Lower leg skin (tissue), 3 donors: ENCODE measurements around the gene CDKN2C.

Experiments used
- POLR2A ChIP-seq, 2 donors: fragments of 450-650 bp; IDR thresholded peaks; one replicate each; pipeline ENCODE4 v1.6.1; 2016 to 2017; ENCODE audit warnings: antibody characterized with exemption in 2 of 2, mild to moderate bottlenecking in 1 of 2, moderate library complexity in 1 of 2
- TF ChIP-seq, protein P1 (sequence below), 3 donors: fragments of 450-650 bp; IDR thresholded peaks; one replicate each; pipeline ENCODE4 v1.5.1; 2016; ENCODE audit warnings: antibody characterized with exemption in 3 of 3, mild to moderate bottlenecking in 3 of 3, moderate library complexity in 2 of 3

DNA sequence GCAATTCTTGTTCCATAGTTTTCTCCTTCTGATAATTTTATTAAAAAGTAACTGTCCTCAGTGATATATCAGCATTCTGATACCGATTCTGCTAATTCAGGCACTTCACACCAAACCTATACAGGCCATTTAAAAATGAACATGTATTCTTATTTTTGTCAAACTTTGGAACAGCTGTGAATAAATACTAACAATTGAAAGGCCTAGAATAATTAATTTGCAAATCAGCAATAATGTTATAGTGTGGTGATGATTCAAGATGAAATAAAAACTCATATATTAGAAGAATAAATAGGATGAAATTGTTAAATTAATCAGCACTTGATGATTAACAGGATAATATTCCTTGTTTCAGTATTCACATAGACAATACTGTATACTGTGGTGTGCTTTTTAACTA is 9.9 kb downstream of the CDKN2C start:
- TF ChIP-seq POLR2A (IDR thresholded peaks at IDR 0.05), result no peak
- TF ChIP-seq, protein P1, sequence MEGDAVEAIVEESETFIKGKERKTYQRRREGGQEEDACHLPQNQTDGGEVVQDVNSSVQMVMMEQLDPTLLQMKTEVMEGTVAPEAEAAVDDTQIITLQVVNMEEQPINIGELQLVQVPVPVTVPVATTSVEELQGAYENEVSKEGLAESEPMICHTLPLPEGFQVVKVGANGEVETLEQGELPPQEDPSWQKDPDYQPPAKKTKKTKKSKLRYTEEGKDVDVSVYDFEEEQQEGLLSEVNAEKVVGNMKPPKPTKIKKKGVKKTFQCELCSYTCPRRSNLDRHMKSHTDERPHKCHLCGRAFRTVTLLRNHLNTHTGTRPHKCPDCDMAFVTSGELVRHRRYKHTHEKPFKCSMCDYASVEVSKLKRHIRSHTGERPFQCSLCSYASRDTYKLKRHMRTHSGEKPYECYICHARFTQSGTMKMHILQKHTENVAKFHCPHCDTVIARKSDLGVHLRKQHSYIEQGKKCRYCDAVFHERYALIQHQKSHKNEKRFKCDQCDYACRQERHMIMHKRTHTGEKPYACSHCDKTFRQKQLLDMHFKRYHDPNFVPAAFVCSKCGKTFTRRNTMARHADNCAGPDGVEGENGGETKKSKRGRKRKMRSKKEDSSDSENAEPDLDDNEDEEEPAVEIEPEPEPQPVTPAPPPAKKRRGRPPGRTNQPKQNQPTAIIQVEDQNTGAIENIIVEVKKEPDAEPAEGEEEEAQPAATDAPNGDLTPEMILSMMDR (IDR thresholded peaks at IDR 0.05), result no peak
